ENCODE results near the gene MGP. TPM values are rescaled to one million over a fixed set of nuclear protein-coding genes. Genes with fewer than 3 reads are reported as not detected.

MGP gene
- total and polyA plus RNA-seq, 2 of the 8 experiments (the other 6 are each of a cell fraction or from before 2014, with no cell fraction given) = not detected

DNA sequence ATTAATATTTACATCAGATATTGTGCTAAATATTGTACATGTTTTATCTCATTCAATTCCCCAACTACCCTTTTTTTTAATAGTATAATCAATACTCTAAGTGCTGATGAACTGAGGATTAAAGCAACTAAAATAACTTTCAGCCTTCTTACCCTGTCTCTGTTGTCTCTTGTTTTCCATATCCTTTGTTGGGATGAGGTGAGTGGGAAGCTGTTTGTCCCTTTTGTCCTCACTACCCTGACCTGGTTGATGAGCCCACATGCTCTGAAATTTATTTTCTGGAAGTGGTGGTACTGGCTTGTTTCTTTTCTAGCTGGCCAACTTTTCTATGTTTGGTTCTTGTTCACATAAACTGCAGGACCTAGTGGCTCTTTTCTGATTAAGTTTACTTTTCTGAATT, 32.8 kb downstream of the MGP start (continued):
- no peak for TF ChIP-seq KDM5A (IDR thresholded peaks at IDR 0.05; ENCODE audit: low read length)
- TF ChIP-seq, protein P1, sequence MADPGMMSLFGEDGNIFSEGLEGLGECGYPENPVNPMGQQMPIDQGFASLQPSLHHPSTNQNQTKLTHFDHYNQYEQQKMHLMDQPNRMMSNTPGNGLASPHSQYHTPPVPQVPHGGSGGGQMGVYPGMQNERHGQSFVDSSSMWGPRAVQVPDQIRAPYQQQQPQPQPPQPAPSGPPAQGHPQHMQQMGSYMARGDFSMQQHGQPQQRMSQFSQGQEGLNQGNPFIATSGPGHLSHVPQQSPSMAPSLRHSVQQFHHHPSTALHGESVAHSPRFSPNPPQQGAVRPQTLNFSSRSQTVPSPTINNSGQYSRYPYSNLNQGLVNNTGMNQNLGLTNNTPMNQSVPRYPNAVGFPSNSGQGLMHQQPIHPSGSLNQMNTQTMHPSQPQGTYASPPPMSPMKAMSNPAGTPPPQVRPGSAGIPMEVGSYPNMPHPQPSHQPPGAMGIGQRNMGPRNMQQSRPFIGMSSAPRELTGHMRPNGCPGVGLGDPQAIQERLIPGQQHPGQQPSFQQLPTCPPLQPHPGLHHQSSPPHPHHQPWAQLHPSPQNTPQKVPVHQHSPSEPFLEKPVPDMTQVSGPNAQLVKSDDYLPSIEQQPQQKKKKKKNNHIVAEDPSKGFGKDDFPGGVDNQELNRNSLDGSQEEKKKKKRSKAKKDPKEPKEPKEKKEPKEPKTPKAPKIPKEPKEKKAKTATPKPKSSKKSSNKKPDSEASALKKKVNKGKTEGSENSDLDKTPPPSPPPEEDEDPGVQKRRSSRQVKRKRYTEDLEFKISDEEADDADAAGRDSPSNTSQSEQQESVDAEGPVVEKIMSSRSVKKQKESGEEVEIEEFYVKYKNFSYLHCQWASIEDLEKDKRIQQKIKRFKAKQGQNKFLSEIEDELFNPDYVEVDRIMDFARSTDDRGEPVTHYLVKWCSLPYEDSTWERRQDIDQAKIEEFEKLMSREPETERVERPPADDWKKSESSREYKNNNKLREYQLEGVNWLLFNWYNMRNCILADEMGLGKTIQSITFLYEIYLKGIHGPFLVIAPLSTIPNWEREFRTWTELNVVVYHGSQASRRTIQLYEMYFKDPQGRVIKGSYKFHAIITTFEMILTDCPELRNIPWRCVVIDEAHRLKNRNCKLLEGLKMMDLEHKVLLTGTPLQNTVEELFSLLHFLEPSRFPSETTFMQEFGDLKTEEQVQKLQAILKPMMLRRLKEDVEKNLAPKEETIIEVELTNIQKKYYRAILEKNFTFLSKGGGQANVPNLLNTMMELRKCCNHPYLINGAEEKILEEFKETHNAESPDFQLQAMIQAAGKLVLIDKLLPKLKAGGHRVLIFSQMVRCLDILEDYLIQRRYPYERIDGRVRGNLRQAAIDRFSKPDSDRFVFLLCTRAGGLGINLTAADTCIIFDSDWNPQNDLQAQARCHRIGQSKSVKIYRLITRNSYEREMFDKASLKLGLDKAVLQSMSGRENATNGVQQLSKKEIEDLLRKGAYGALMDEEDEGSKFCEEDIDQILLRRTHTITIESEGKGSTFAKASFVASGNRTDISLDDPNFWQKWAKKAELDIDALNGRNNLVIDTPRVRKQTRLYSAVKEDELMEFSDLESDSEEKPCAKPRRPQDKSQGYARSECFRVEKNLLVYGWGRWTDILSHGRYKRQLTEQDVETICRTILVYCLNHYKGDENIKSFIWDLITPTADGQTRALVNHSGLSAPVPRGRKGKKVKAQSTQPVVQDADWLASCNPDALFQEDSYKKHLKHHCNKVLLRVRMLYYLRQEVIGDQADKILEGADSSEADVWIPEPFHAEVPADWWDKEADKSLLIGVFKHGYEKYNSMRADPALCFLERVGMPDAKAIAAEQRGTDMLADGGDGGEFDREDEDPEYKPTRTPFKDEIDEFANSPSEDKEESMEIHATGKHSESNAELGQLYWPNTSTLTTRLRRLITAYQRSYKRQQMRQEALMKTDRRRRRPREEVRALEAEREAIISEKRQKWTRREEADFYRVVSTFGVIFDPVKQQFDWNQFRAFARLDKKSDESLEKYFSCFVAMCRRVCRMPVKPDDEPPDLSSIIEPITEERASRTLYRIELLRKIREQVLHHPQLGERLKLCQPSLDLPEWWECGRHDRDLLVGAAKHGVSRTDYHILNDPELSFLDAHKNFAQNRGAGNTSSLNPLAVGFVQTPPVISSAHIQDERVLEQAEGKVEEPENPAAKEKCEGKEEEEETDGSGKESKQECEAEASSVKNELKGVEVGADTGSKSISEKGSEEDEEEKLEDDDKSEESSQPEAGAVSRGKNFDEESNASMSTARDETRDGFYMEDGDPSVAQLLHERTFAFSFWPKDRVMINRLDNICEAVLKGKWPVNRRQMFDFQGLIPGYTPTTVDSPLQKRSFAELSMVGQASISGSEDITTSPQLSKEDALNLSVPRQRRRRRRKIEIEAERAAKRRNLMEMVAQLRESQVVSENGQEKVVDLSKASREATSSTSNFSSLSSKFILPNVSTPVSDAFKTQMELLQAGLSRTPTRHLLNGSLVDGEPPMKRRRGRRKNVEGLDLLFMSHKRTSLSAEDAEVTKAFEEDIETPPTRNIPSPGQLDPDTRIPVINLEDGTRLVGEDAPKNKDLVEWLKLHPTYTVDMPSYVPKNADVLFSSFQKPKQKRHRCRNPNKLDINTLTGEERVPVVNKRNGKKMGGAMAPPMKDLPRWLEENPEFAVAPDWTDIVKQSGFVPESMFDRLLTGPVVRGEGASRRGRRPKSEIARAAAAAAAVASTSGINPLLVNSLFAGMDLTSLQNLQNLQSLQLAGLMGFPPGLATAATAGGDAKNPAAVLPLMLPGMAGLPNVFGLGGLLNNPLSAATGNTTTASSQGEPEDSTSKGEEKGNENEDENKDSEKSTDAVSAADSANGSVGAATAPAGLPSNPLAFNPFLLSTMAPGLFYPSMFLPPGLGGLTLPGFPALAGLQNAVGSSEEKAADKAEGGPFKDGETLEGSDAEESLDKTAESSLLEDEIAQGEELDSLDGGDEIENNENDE (IDR thresholded peaks at IDR 0.05; ENCODE audit: insufficient replicate concordance, low read length) = no peak
- TF ChIP-seq TAF1 (IDR thresholded peaks at IDR 0.05; ENCODE audit: low read depth, low read length) = no peak
- TF ChIP-seq SP2 (IDR thresholded peaks at IDR 0.05; ENCODE audit: low read length) = no peak
- no peak for TF ChIP-seq RNF2 (IDR thresholded peaks at IDR 0.05; ENCODE audit: borderline replicate concordance, low read depth, low read length, missing control alignments, poor library complexity, severe bottlenecking)

Measured in H1 (cell line).